PC-3 (cell line): ENCODE measurements around the gene THADA. TPM values are rescaled to one million over a fixed set of nuclear protein-coding genes. Genes with fewer than 3 reads are reported as not detected.

Experiments
- ATAC-seq: fragments of 200-7000 bp; cut with Tn5 transposase; 2 replicates; pipeline ENCODE4 v1.9.1; 2020; ENCODE audit warnings: mild to moderate bottlenecking, moderate library complexity
- BruUV-seq: library from RNA; stranded (reverse); fragments of 400-500 nt; replicated peaks from 2 replicates; lab custom pipeline; 2021; lab: Mats Ljungman, UMichigan
- CTCF ChIA-PET: fragments of 300-600 bp; sonication (Branson Sonifier 250); formaldehyde crosslinking; loops from one replicate; lab custom pipeline; 2022; ENCODE audit warnings: antibody characterized with exemption; lab: Charles Lee
- POLR2A ChIA-PET: fragments of 300-600 bp; sonication (Branson Sonifier 250); formaldehyde crosslinking; loops from one replicate; lab custom pipeline; 2022; ENCODE audit warnings: antibody characterized with exemption; ENCODE audit not compliant: unreplicated experiment; lab: Charles Lee
- DNase-seq: peaks from one replicate; pipeline ENCODE4 v3.0.0-alpha.2; 2015
- H2AFZ ChIP-seq: fragments of 300-600 bp; sonication (generic); 2 replicates; pipeline ENCODE4 v1.6.0; 2016; ENCODE audit warnings: antibody characterized with exemption, low read length
- H3F3A ChIP-seq: fragments of 300-600 bp; sonication (generic); one replicate; pipeline ENCODE4 v1.6.0; 2017; ENCODE audit warnings: antibody characterized with exemption, low read length, control low read depth, mild to moderate bottlenecking; ENCODE audit not compliant: unreplicated experiment
- H3K27ac ChIP-seq: fragments of 300-600 bp; sonication (generic); 2 replicates; pipeline ENCODE4 v1.5.1; 2016; ENCODE audit warnings: mild to moderate bottlenecking, low read length
- H3K27me3 ChIP-seq: fragments of 300-600 bp; sonication (generic); 2 replicates; pipeline ENCODE4 v1.6.1; 2016; ENCODE audit warnings: low read length, mixed read lengths
- H3K36me3 ChIP-seq: fragments of 300-600 bp; sonication (generic); 2 replicates; pipeline ENCODE4 v1.6.1; 2016; ENCODE audit warnings: low read depth, mixed run types, low read length, mixed read lengths
- H3K4me1 ChIP-seq: fragments of 300-600 bp; sonication (generic); 2 replicates; pipeline ENCODE4 v1.5.1; 2016; ENCODE audit warnings: low read length; ENCODE audit not compliant: insufficient read depth
- H3K4me2 ChIP-seq: fragments of 300-600 bp; sonication (generic); 2 replicates; pipeline ENCODE4 v1.6.0; 2016; ENCODE audit warnings: low read length
- H3K4me3 ChIP-seq: fragments of 300-600 bp; sonication (generic); 2 replicates; pipeline ENCODE4 v1.5.1; 2016; ENCODE audit warnings: mild to moderate bottlenecking, low read length, mixed read lengths
- H3K79me2 ChIP-seq: fragments of 300-600 bp; sonication (generic); 2 replicates; pipeline ENCODE4 v1.6.1; 2017; ENCODE audit warnings: low read length, mixed read lengths
- H3K9ac ChIP-seq: fragments of 300-600 bp; sonication (generic); 2 replicates; pipeline ENCODE4 v1.6.0; 2016; ENCODE audit warnings: mild to moderate bottlenecking, low read length
- H3K9me2 ChIP-seq: fragments of 300-600 bp; sonication (generic); replicated peaks from 2 replicates; pipeline ENCODE4 v1.6.1; 2016; ENCODE audit warnings: mixed run types, low read length, mixed read lengths
- H3K9me3 ChIP-seq: fragments of 300-600 bp; sonication (generic); 2 replicates; pipeline ENCODE4 v1.6.1; 2016; ENCODE audit warnings: low read length, mixed read lengths
- H4K20me1 ChIP-seq: fragments of 300-600 bp; sonication (generic); 2 replicates; pipeline ENCODE4 v1.6.1; 2016; ENCODE audit warnings: low read length, mixed read lengths
- EZH2 ChIP-seq: fragments of 300-600 bp; sonication (generic); IDR thresholded peaks from one replicate; pipeline ENCODE4 v1.6.1; 2017; ENCODE audit warnings: antibody characterized with exemption, mild to moderate bottlenecking, low read length; ENCODE audit not compliant: unreplicated experiment
- EZH2phosphoT487 ChIP-seq: fragments of 300-600 bp; sonication (generic); IDR thresholded peaks from 2 replicates; pipeline ENCODE4 v1.6.1; 2018; ENCODE audit warnings: mild to moderate bottlenecking, antibody characterized with exemption, low read length, borderline replicate concordance
- intact Hi-C: fragments of 100-400 bp; cut with micrococcal nuclease; formaldehyde crosslinking; loops from 2 replicates; pipeline ENCODE4 v1.9.0; 2023
- total RNA-seq: library from RNA; depleted of rRNA; stranded (reverse); fragments of >200 nt; gene quantifications from 2 replicates; pipeline ENCODE4 v1.2.3, GENCODE V29; 2014
- TF ChIP-seq, protein P1 (sequence below): fragments of 300-600 bp; sonication (generic); conservative IDR thresholded peaks from 2 replicates; pipeline ENCODE4 v1.5.1; 2017; ENCODE audit warnings: antibody characterized with exemption, low read depth, mild to moderate bottlenecking, low read length

Gene THADA
- total RNA-seq, 1 experiment from 2014 or later = 33.6 TPM

DNA sequence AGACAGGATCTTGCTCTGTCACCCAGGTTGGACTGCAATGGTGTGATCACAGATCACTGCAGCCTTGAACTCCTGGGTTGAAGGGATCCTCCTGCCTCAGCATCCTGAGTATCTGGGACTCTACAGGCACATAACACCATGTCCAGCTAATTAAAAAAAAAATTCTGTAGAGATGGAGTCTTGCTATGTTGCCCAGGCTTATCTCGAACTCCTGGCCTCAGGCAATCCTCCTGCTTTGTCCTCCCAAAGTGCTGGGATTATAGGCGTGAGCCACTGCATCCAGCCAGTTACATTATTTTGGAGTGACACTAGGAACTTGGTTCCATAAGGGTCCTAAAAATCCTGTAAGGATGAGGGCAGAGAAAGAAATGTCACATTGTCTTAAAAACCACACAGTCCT is 280.4 kb downstream of the THADA start:
- no peak overlapping the region for H3K4me3 ChIP-seq
- H3K4me2 ChIP-seq = no peak overlapping the region
- TF ChIP-seq EZH2 = no peak
- TF ChIP-seq, protein P1, sequence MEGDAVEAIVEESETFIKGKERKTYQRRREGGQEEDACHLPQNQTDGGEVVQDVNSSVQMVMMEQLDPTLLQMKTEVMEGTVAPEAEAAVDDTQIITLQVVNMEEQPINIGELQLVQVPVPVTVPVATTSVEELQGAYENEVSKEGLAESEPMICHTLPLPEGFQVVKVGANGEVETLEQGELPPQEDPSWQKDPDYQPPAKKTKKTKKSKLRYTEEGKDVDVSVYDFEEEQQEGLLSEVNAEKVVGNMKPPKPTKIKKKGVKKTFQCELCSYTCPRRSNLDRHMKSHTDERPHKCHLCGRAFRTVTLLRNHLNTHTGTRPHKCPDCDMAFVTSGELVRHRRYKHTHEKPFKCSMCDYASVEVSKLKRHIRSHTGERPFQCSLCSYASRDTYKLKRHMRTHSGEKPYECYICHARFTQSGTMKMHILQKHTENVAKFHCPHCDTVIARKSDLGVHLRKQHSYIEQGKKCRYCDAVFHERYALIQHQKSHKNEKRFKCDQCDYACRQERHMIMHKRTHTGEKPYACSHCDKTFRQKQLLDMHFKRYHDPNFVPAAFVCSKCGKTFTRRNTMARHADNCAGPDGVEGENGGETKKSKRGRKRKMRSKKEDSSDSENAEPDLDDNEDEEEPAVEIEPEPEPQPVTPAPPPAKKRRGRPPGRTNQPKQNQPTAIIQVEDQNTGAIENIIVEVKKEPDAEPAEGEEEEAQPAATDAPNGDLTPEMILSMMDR = no peak
- no peak for TF ChIP-seq EZH2phosphoT487
- no peaks in the 10 kb centered on the region for H3K79me2 ChIP-seq
- no peaks in the 10 kb centered on the region for H3K9me3 ChIP-seq
- no TSS peak for BruUV-seq
- DNase-seq (no peak), ATAC-seq (no peak)
- no peaks in the 10 kb centered on the region for H4K20me1 ChIP-seq
- H3K9ac ChIP-seq = no peak overlapping the region
- H3F3A ChIP-seq = no peaks in the 10 kb centered on the region
- intact Hi-C loops = loop anchor here (5.0 kb wide), 1 partner anchor 38 kb away; no protein-coding TSS in a partner anchor
- no peaks in the 10 kb centered on the region for H3K36me3 ChIP-seq
- no peaks in the 10 kb centered on the region for H3K27me3 ChIP-seq
- no peak overlapping the region for H2AFZ ChIP-seq
- ChIA-PET CTCF (no interaction called here), POLR2A (interaction anchor here (0.7 kb wide), 1 partner anchor 11 kb away, joined by 3 read pairs; no protein-coding TSS in a partner anchor)
- peaks cover 55% of the 10 kb centered on the region for H3K4me1 ChIP-seq
- no peaks in the 10 kb centered on the region for H3K9me2 ChIP-seq
- H3K27ac ChIP-seq = no peak overlapping the region

DNA sequence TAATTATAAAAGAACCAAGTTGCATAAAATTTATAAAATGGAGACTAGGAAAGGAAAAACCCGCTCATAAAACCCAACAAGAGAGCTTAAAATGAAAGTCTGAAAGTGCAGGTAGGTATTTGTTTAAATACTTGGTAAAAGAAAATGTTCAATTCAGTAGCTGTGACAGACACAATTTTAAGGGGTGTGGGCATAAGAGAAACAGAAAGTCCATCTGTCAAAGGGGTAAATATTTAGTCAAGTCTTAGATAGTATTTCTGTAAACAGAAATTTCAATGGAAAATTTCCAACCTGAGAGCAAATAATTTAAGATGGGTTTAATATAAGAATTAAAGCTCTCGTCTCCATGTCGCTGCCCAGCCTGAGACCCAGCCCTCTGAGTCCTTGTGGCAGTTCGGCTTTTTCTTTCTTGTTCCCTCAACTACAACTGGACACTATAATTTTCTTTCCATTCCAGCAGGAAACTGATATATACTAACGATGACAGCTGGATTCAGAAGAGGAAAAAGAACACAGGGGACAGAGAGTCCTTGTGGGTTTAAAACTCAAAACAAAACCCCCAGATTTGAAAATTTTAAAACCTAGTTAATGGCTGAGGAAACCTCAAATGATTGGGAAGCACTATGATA is 281.4 kb downstream of the THADA start:
- no peaks in the 10 kb centered on the region for H3K27me3 ChIP-seq
- H2AFZ ChIP-seq = no peak overlapping the region
- intact Hi-C loops = no loop called here
- H3K9me2 ChIP-seq = no peaks in the 10 kb centered on the region
- no peaks in the 10 kb centered on the region for H4K20me1 ChIP-seq
- no TSS peak for BruUV-seq
- no peak overlapping the region for H3K9ac ChIP-seq
- no peaks in the 10 kb centered on the region for H3K79me2 ChIP-seq
- H3K9me3 ChIP-seq = no peaks in the 10 kb centered on the region
- ATAC-seq (no peak), DNase-seq (no peak)
- H3F3A ChIP-seq = no peaks in the 10 kb centered on the region
- no peak overlapping the region for H3K4me3 ChIP-seq
- no peaks in the 10 kb centered on the region for H3K36me3 ChIP-seq
- no peak overlapping the region for H3K27ac ChIP-seq
- H3K4me1 ChIP-seq = peaks cover 51% of the 10 kb centered on the region
- POLR2A ChIA-PET = interaction anchor here (0.6 kb wide), 1 partner anchor 290 kb away, joined by 16 read pairs; no protein-coding TSS in a partner anchor
- CTCF ChIA-PET = no interaction called here
- TF ChIP-seq EZH2 (no peak), EZH2phosphoT487 (no peak)
- TF ChIP-seq, protein P1 = no peak
- H3K4me2 ChIP-seq = no peak overlapping the region

DNA sequence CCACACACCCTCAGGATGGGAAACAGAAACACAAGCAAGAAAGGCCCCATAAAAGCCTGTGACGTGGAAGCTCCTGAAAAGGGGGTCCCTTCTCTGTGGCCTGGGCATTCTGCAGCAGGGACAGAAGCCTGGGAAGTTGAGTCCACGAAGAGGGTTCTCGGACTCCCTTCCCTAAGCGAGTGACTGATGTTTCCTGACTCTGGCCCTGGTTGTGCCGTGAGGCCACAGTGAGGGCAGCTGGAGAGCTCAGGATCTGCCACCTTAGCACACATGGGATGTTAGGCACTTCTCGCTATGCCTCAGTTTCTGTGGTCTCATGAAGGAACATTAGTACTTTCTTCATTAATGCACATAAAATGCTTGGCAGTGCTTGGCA is 282.2 kb downstream of the THADA start:
- H3K9me3 ChIP-seq = no peaks in the 10 kb centered on the region
- H3K36me3 ChIP-seq = no peaks in the 10 kb centered on the region
- no peaks in the 10 kb centered on the region for H4K20me1 ChIP-seq
- no peaks in the 10 kb centered on the region for H3K27me3 ChIP-seq
- no peaks in the 10 kb centered on the region for H3F3A ChIP-seq
- H3K9ac ChIP-seq = no peak overlapping the region
- DNase-seq (no peak), ATAC-seq (peak; percentile 6)
- ChIA-PET CTCF (interaction anchor here (0.6 kb wide), 1 partner anchor 289 kb away, joined by 5 read pairs; no protein-coding TSS in a partner anchor), POLR2A (interaction anchor here (0.6 kb wide), 1 partner anchor 51 kb away, joined by 4 read pairs; no protein-coding TSS in a partner anchor)
- BruUV-seq = no TSS peak
- H3K4me3 ChIP-seq = no peak overlapping the region
- H3K79me2 ChIP-seq = no peaks in the 10 kb centered on the region
- peak overlapping the region; percentile 24 for H3K27ac ChIP-seq
- H2AFZ ChIP-seq = no peak overlapping the region
- peak overlapping the region; percentile 47 for H3K4me2 ChIP-seq
- TF ChIP-seq, protein P1 = no peak
- TF ChIP-seq EZH2phosphoT487 (no peak), EZH2 (no peak)
- intact Hi-C loops = loop anchor here (1.0 to 2.0 kb wide), 2 partner anchors 19 to 27 kb away; no protein-coding TSS in a partner anchor
- no peaks in the 10 kb centered on the region for H3K9me2 ChIP-seq
- peaks cover 43% of the 10 kb centered on the region for H3K4me1 ChIP-seq
